Left lung (tissue), 10 donors: ENCODE results near the gene HPDL. TPM values are rescaled to one million over a fixed set of nuclear protein-coding genes. Genes with fewer than 3 reads are reported as not detected.

Experiments
- ATAC-seq: fragments of 200-7000 bp; cut with Tn5 transposase; one replicate; pipeline ENCODE4 v1.9.1; 2020; ENCODE audit warnings: moderate library complexity
- DNase-seq, 4 donors: peaks; one replicate each; pipeline ENCODE4 v3.0.0-alpha.2; 2013 to 2020
- H3K27ac ChIP-seq, 2 donors: fragments of 200-600 bp; sonication (generic) in 1 of 2; one replicate each; pipeline versions ENCODE4 v1.5.0 to v1.8.0; 2020 to 2021
- H3K27me3 ChIP-seq, 2 donors: fragments of 200-600 bp; sonication (generic) in 1 of 2; one replicate each; pipeline versions ENCODE4 v1.5.0 to v1.8.0; 2020 to 2021
- H3K36me3 ChIP-seq, 2 donors: fragments of 200-600 bp; sonication (generic) in 1 of 2; one replicate each; pipeline versions ENCODE4 v1.5.0 to v1.8.0; 2020 to 2021
- H3K4me1 ChIP-seq, 2 donors: fragments of 200-600 bp; one replicate each; pipeline ENCODE4 v1.8.0; 2021
- H3K4me3 ChIP-seq, 2 donors: fragments of 200-600 bp; sonication (generic) in 1 of 2; one replicate each; pipeline versions ENCODE4 v1.5.0 to v1.8.0; 2020 to 2021; ENCODE audit warnings: mild to moderate bottlenecking in 1 of 2
- H3K9me3 ChIP-seq, 2 donors: fragments of 200-600 bp; sonication (generic) in 1 of 2; one replicate each; pipeline versions ENCODE4 v1.5.0 to v1.8.0; 2020 to 2021
- intact Hi-C, 2 donors: fragments of 100-400 bp; cut with DNase I; formaldehyde crosslinking; loops; one replicate each; pipeline versions ENCODE4 v1.11.2 to v1.14.2; 2022
- polyA plus RNA-seq, 6 donors: library from polyadenylated mRNA; unstranded; fragments of 120-200 nt; gene quantifications; one replicate each; pipeline ENCODE4 v1.2.1, GENCODE V29; 2013; ENCODE audit not compliant: insufficient read length in 6 of 6
- total RNA-seq, 2 donors: library from RNA; stranded (reverse); fragmentation: NEBNext Ultra II Directional; extraction: Animal tissue kit (Norgen Biotek cat#: 25700); gene quantifications; one replicate each; pipeline ENCODE4 v1.2.1, GENCODE V29; 2021
- TF ChIP-seq, protein P1 (sequence below), 2 donors: fragments of 200-600 bp; sonication (generic) in 1 of 2; IDR thresholded peaks; one replicate each; pipeline versions ENCODE4 v1.5.0 to v1.8.0; 2021; ENCODE audit warnings: antibody characterized with exemption in 2 of 2
- donor health status: DM: no; HTN: yes; CAD: no.
- donor health status: DM: no; HTN: no; CAD: no.

Gene HPDL
- total and polyA plus RNA-seq, 8 donors, result 0.20 to 2.3 (median 1.6) TPM

DNA sequence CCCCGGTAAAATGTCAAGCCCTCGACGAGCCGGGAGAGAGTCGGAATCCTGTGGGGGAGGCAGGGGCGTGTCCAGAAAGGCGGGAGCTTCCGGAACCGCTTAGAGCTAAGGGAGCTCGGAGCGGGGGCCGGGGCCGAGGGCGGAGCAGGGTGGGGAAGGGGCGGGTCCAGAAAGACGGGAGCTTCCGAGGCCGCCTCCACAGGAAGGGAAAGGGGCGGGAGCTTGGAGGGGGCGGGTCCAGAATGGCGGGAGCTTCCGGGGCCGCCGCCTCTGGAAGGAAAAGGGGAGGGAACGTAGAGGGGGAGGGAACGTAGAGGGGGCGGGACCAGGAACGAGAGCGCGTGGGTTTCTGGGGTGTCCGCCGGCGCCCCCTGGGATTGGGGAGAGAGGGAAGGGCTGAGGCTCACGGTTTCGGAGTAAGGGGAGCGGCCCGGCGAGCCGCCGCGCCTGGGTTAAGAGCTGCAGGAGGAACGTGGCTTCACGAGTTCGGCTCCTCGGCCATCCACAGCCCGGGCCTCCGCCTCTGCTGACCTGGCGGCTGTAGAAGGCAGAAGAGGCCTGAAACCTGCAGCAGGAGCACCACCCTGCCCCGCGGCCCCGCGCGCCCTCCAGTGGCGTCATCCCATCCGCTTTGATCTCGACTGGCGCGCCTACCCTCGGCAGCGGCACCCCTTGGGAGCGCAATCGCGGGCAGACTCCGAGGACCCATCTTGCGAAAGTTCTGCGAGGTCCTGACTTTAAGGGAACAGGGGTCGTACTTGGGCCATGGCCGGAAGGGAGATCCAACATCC lies 23.0 kb upstream of the HPDL start:
- DNase-seq (peak; percentile 96 to 100 (median 99)), ATAC-seq (peak; percentile 96)
- intact Hi-C loops, result loop anchor here in 1 of 2 donors (5.0 kb wide), 2 partner anchors 189 to 291 kb away; partner anchors contain the start of genes HECTD3, TESK2 and UROD
- TF ChIP-seq, protein P1, sequence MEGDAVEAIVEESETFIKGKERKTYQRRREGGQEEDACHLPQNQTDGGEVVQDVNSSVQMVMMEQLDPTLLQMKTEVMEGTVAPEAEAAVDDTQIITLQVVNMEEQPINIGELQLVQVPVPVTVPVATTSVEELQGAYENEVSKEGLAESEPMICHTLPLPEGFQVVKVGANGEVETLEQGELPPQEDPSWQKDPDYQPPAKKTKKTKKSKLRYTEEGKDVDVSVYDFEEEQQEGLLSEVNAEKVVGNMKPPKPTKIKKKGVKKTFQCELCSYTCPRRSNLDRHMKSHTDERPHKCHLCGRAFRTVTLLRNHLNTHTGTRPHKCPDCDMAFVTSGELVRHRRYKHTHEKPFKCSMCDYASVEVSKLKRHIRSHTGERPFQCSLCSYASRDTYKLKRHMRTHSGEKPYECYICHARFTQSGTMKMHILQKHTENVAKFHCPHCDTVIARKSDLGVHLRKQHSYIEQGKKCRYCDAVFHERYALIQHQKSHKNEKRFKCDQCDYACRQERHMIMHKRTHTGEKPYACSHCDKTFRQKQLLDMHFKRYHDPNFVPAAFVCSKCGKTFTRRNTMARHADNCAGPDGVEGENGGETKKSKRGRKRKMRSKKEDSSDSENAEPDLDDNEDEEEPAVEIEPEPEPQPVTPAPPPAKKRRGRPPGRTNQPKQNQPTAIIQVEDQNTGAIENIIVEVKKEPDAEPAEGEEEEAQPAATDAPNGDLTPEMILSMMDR (IDR thresholded peaks at IDR 0.05), result peak; percentile 53 to 55
- Histone ChIP-seq H3K4me3 (peak overlapping the region; percentile 60 to 77), H3K27ac (peak overlapping the region; percentile 89 to 94), H3K9me3 (no peaks in the 10 kb centered on the region), H3K4me1 (peaks cover 15 to 18% of the 10 kb centered on the region in 2 donors), H3K27me3 (no peaks in the 10 kb centered on the region), H3K36me3 (no peaks in the 10 kb centered on the region)

GRCh38 chr1:45304311-45305081 lies 22.2 kb upstream of the HPDL start:
- Histone ChIP-seq H3K27me3 (no peaks in the 10 kb centered on the region), H3K4me3 (peak overlapping the region; percentile 60 to 77), H3K36me3 (no peaks in the 10 kb centered on the region), H3K4me1 (peaks cover 15 to 18% of the 10 kb centered on the region in 2 donors), H3K27ac (peak overlapping the region; percentile 89 to 94), H3K9me3 (no peaks in the 10 kb centered on the region)
- TF ChIP-seq, protein P1 (IDR thresholded peaks at IDR 0.05), result no peak
- intact Hi-C loops, result loop anchor here in 1 of 2 donors (5.0 kb wide), 2 partner anchors 188 to 292 kb away; partner anchors contain the start of genes HECTD3, TESK2 and UROD
- DNase-seq (peak in 1 of 4 donors; percentile 31), ATAC-seq (peak; percentile 1)

DNA sequence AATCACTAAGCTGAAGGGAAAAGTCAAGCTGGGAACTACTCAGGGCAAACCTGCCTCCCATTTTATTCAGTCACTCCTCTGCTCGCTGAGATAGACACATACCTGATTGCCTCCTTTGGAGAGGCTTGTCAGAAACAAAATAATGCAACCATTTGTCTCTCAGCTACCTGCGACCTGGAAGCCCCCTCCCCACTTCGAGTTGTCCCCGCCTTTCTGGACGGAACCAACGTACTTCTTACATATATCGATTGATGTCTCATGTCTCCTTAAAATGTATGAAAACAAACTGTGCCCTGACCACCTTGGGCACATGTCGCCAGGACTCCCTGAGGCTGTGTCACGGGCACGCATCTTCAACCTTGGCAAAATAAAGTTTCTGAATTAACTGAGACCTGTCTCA lies 21.5 kb upstream of the HPDL start:
- TF ChIP-seq, protein P1 (IDR thresholded peaks at IDR 0.05), result no peak
- intact Hi-C loops, result no loop called here
- H3K9me3 ChIP-seq, result no peaks in the 10 kb centered on the region
- H3K27ac ChIP-seq, result no peak overlapping the region
- H3K4me3 ChIP-seq, result no peak overlapping the region
- no peaks in the 10 kb centered on the region for H3K27me3 ChIP-seq
- ATAC-seq (no peak), DNase-seq (no peak)
- no peaks in the 10 kb centered on the region for H3K36me3 ChIP-seq
- H3K4me1 ChIP-seq, result peaks cover 15 to 18% of the 10 kb centered on the region in 2 donors

DNA sequence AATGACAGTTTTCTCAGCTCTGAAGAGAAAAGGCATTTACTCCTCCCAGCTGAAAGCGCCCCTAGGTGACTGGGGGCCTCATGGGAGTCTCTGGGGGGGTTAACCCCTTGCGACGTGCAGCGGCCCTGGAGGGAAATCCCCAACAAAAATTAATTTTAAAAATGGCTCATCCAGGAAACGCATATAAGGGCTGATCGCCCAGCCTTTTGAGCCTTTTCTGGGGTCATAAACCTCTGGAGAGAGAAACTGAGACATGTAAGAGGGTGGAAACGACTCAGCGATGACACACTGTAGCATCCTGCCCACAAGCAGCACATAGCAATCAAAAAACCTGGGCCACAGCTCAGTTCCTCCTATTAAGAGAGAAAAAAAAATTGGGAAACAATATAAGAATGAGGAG lies 20.4 kb upstream of the HPDL start:
- Histone ChIP-seq H3K36me3 (no peaks in the 10 kb centered on the region), H3K27ac (no peak overlapping the region), H3K4me1 (peaks cover 15% of the 10 kb centered on the region in 2 donors), H3K27me3 (no peaks in the 10 kb centered on the region), H3K9me3 (no peaks in the 10 kb centered on the region), H3K4me3 (no peak overlapping the region)
- intact Hi-C loops, result no loop called here
- ATAC-seq (no peak), DNase-seq (no peak)
- TF ChIP-seq, protein P1 (IDR thresholded peaks at IDR 0.05), result no peak

- no peaks in the 10 kb centered on the region for H3K9me3 ChIP-seq
- ATAC-seq (no peak), DNase-seq (no peak)
- intact Hi-C loops, result no loop called here
- TF ChIP-seq, protein P1 (IDR thresholded peaks at IDR 0.05), result no peak
- H3K36me3 ChIP-seq, result no peaks in the 10 kb centered on the region
- H3K4me3 ChIP-seq, result no peak overlapping the region
- H3K4me1 ChIP-seq, result peaks cover 15% of the 10 kb centered on the region in 2 donors
- H3K27me3 ChIP-seq, result no peaks in the 10 kb centered on the region
- H3K27ac ChIP-seq, result no peak overlapping the region
Observed at GRCh38 chr1:45306905-45307304, 19.8 kb upstream of the HPDL start.
